ENCODE results near the gene INTS15. TPM values are rescaled to one million over a fixed set of nuclear protein-coding genes. Genes with fewer than 3 reads are reported as not detected.
A peak's percentile ranks its signal among the peaks of the same experiment; 100 is the strongest.

The INTS15 gene
- total RNA-seq, 1 donor from 2014 or later: 10.4 TPM

DNA sequence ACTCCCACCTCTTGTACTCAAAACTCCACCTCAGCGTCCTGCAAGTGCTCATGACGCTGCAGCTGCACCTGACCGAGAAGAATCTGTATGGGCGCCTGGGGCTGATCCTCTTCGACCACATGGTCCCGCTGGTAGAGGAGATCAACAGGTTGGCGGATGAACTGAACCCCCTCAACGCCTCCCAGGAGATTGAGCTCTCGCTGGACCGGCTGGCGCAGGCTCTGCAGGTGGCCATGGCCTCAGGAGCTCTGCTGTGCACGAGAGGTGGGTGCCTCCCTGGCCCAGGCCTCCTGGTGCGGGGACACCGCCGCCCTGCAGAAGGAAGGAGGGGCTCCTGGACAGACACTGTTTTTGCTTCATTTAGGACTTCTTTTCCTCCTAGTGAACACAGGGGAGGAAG lies 10.3 kb downstream of the INTS15 start:
- H3K27ac ChIP-seq (ENCODE audit: low read depth, low read length): no peak overlapping the region
- no peak overlapping the region for H3K4me3 ChIP-seq (ENCODE audit: low read length in 3 of 3)
- H3K27me3 ChIP-seq (ENCODE audit: control insufficient read depth in 3 of 3, insufficient read depth in 3 of 3, low read length in 3 of 3): no peaks in the 10 kb centered on the region
- peaks cover 62 to 66% (median 63%) of the 10 kb centered on the region in 3 donors for H3K36me3 ChIP-seq (ENCODE audit: control insufficient read depth in 3 of 3, insufficient read depth in 3 of 3, low read length in 3 of 3)
- no peaks in the 10 kb centered on the region for H3K9me3 ChIP-seq (ENCODE audit: control insufficient read depth in 3 of 3, low read length in 3 of 3)
- no peaks in the 10 kb centered on the region for H3K4me1 ChIP-seq (ENCODE audit: control insufficient read depth in 3 of 3, insufficient read depth in 3 of 3, low read length in 3 of 3)
- no peak overlapping the region for H3K9ac ChIP-seq (ENCODE audit: low read depth in 1 of 3, low read length in 3 of 3)

DNA sequence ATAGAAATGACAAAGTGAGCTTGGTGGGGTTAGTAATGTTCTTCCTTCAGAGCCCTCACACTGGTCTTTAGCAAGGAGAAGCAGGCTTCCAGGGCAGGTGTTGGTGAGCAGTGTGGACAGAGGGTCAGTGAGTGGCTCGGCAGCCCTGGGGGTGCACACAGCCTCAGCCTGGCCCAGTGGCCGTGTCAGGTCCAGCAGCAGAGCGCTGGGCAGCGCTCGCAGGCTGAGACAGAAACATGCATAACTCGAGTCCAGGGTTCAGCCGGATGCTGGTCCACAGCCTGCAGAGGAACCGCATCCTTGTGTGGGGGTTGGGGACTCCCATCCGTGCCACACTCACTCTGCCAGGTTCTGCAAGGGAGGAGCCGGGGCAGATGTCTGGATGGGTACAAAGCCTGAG lies 14.6 kb downstream of the INTS15 start:
- H3K9me3 ChIP-seq (ENCODE audit: control insufficient read depth in 3 of 3, low read length in 3 of 3): no peaks in the 10 kb centered on the region
- H3K4me3 ChIP-seq (ENCODE audit: low read length in 3 of 3): no peak overlapping the region
- peaks cover 33 to 45% (median 35%) of the 10 kb centered on the region in 3 donors for H3K36me3 ChIP-seq (ENCODE audit: control insufficient read depth in 3 of 3, insufficient read depth in 3 of 3, low read length in 3 of 3)
- no peak overlapping the region for H3K27ac ChIP-seq (ENCODE audit: low read depth, low read length)
- H3K27me3 ChIP-seq (ENCODE audit: control insufficient read depth in 3 of 3, insufficient read depth in 3 of 3, low read length in 3 of 3): no peaks in the 10 kb centered on the region
- no peak overlapping the region for H3K9ac ChIP-seq (ENCODE audit: low read depth in 1 of 3, low read length in 3 of 3)
- no peaks in the 10 kb centered on the region for H3K4me1 ChIP-seq (ENCODE audit: control insufficient read depth in 3 of 3, insufficient read depth in 3 of 3, low read length in 3 of 3)

DNA sequence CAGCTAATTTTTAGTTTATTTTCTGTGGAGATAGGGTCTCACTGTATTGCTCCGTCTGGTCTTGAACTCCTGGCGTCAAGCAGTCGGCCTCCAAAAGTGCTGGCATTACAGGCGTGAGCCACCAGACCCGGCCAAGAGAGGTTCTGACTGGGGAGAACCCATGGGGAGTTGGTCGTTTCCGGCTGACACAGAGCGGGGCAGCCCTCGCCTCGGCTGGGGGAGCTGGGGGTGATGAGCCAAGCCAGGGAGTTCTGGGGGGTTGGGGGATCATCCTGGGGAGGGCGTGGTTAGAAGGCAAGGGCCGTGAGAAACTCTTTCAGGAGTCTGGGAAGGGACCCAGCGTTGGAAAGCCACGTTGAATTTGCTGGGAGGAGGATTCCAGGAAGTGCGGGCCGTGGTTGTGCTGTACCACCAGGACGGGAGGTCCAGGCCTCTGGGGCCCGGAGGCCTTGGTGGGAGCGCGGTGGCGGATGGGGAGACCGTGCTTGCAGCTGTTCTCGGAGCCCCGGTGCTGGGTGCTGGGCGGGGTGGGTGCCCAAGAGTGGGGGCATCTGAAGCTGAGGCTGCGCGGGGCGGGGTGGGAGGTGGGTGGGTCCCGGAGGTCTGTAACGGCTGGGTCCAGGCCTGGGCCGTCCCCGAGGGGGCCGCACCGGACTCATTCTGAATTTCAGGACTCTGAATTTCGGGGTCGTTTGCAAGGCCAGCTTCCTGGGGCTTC lies 17.2 kb downstream of the INTS15 start:
- no peak overlapping the region for H3K9ac ChIP-seq (ENCODE audit: low read depth in 1 of 3, low read length in 3 of 3)
- no peaks in the 10 kb centered on the region for H3K9me3 ChIP-seq (ENCODE audit: control insufficient read depth in 3 of 3, low read length in 3 of 3)
- no peak overlapping the region for H3K27ac ChIP-seq (ENCODE audit: low read depth, low read length)
- H3K4me3 ChIP-seq (ENCODE audit: low read length in 3 of 3): no peak overlapping the region
- H3K36me3 ChIP-seq (ENCODE audit: control insufficient read depth in 3 of 3, insufficient read depth in 3 of 3, low read length in 3 of 3): peaks cover 19 to 30% (median 21%) of the 10 kb centered on the region in 3 donors
- no peaks in the 10 kb centered on the region for H3K4me1 ChIP-seq (ENCODE audit: control insufficient read depth in 3 of 3, insufficient read depth in 3 of 3, low read length in 3 of 3)
- no peaks in the 10 kb centered on the region for H3K27me3 ChIP-seq (ENCODE audit: control insufficient read depth in 3 of 3, insufficient read depth in 3 of 3, low read length in 3 of 3)

DNA sequence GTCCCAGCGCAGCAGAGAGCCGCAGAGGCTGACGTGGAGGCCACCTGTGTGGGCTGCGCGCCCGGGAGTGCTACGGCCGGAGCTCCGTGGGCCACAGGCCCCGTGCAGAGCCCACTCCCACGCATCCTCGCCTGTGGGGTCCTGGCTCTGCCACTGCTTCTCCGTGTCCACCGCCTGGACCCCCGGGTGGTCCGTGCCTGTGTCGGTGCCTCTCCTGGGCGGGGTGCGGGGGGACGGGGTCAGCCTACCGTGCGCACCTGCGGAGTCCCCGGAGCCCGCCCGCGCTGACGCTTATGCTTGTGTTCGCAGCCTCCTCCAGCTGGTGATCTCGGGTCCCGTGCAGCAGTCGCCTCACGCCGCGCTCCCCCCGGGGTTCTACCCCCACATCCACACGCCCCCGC lies 17.8 kb downstream of the INTS15 start:
- Histone ChIP-seq H3K36me3 (ENCODE audit: control insufficient read depth in 3 of 3, insufficient read depth in 3 of 3, low read length in 3 of 3) (peaks cover 13 to 24% (median 15%) of the 10 kb centered on the region in 3 donors), H3K27ac (ENCODE audit: low read depth, low read length) (no peak overlapping the region), H3K9ac (ENCODE audit: low read depth in 1 of 3, low read length in 3 of 3) (no peak overlapping the region), H3K4me1 (ENCODE audit: control insufficient read depth in 3 of 3, insufficient read depth in 3 of 3, low read length in 3 of 3) (no peaks in the 10 kb centered on the region), H3K27me3 (ENCODE audit: control insufficient read depth in 3 of 3, insufficient read depth in 3 of 3, low read length in 3 of 3) (no peaks in the 10 kb centered on the region), H3K4me3 (ENCODE audit: low read length in 3 of 3) (no peak overlapping the region), H3K9me3 (ENCODE audit: control insufficient read depth in 3 of 3, low read length in 3 of 3) (no peaks in the 10 kb centered on the region)

DNA sequence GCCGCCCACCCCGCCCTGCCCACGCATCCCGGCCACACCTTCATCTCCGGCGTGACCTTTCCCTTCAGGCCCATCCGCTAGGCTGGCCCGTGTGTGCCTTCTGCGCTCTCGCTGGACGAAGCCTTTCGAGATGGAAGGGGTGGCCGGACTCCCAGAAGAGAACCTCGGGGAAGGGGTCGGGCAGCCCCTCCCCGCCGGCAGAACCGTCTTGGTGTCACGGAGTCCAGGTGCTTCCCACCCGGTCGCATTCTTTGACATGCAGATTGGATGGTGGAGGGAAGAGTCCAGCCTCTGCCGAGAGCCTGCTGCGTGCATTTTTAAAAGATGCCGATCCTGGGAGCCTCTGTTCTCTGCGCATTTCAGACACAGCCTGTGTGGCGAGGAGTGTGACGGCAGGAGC lies 18.3 kb downstream of the INTS15 start:
- H3K36me3 ChIP-seq (ENCODE audit: control insufficient read depth in 3 of 3, insufficient read depth in 3 of 3, low read length in 3 of 3): peaks cover 12 to 23% (median 13%) of the 10 kb centered on the region in 3 donors
- H3K4me3 ChIP-seq (ENCODE audit: low read length in 3 of 3): no peak overlapping the region
- no peak overlapping the region for H3K27ac ChIP-seq (ENCODE audit: low read depth, low read length)
- H3K9me3 ChIP-seq (ENCODE audit: control insufficient read depth in 3 of 3, low read length in 3 of 3): no peaks in the 10 kb centered on the region
- no peaks in the 10 kb centered on the region for H3K27me3 ChIP-seq (ENCODE audit: control insufficient read depth in 3 of 3, insufficient read depth in 3 of 3, low read length in 3 of 3)
- H3K9ac ChIP-seq (ENCODE audit: low read depth in 1 of 3, low read length in 3 of 3): no peak overlapping the region
- no peaks in the 10 kb centered on the region for H3K4me1 ChIP-seq (ENCODE audit: control insufficient read depth in 3 of 3, insufficient read depth in 3 of 3, low read length in 3 of 3)

DNA sequence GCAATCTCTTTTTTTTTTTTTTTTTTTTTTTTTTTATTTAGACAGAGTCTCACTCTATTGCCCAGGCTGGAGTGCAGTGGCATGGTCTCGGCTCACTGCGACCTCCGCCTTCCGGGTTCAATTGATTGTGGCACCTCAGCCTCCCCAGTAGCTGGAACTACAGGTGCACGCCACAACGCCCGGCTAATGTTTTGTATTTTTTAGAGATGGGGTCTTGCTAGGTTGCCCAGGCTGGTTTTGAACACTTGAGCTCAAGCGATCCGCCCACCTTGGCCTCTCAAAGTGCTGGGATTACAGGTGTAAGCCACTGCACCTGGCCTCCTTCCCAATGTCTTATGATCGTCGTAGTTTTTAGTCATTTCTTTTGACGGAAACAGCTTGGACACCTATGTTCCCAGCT lies 19.0 kb downstream of the INTS15 start:
- peaks cover 11 to 21% (median 12%) of the 10 kb centered on the region in 3 donors for H3K36me3 ChIP-seq (ENCODE audit: control insufficient read depth in 3 of 3, insufficient read depth in 3 of 3, low read length in 3 of 3)
- H3K27ac ChIP-seq (ENCODE audit: low read depth, low read length): no peak overlapping the region
- no peak overlapping the region for H3K4me3 ChIP-seq (ENCODE audit: low read length in 3 of 3)
- H3K9ac ChIP-seq (ENCODE audit: low read depth in 1 of 3, low read length in 3 of 3): no peak overlapping the region
- H3K4me1 ChIP-seq (ENCODE audit: control insufficient read depth in 3 of 3, insufficient read depth in 3 of 3, low read length in 3 of 3): no peaks in the 10 kb centered on the region
- no peaks in the 10 kb centered on the region for H3K27me3 ChIP-seq (ENCODE audit: control insufficient read depth in 3 of 3, insufficient read depth in 3 of 3, low read length in 3 of 3)
- no peaks in the 10 kb centered on the region for H3K9me3 ChIP-seq (ENCODE audit: control insufficient read depth in 3 of 3, low read length in 3 of 3)

DNA sequence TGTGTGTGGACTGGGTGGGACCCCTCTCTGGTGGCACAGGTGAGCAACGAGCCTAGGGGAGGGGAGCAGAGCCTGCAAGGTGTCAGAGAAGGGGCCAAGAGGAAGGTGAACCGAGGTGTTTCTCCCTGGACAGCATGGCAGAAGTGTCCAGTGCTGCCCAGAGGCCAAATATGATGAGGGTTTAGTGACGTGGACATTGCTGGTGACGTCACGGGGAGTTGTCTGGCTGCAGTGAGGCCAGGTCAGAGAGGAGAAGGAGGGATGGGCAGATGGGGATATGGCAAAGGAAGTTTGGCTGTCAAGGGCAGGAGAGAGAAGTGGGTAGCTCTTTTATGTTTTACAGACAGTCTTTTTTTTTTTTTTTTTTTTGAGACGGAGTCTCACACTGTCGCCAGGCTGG lies 23.0 kb downstream of the INTS15 start:
- no peak overlapping the region for H3K9ac ChIP-seq (ENCODE audit: low read depth in 1 of 3, low read length in 3 of 3)
- no peaks in the 10 kb centered on the region for H3K9me3 ChIP-seq (ENCODE audit: control insufficient read depth in 3 of 3, low read length in 3 of 3)
- H3K4me1 ChIP-seq (ENCODE audit: control insufficient read depth in 3 of 3, insufficient read depth in 3 of 3, low read length in 3 of 3): peaks cover 3 to 13% (median 10%) of the 10 kb centered on the region in 3 donors
- H3K4me3 ChIP-seq (ENCODE audit: low read length in 3 of 3): no peak overlapping the region
- H3K27ac ChIP-seq (ENCODE audit: low read depth, low read length): no peak overlapping the region
- peaks cover 0 to 3% (median 0%) of the 10 kb centered on the region in 3 donors for H3K27me3 ChIP-seq (ENCODE audit: control insufficient read depth in 3 of 3, insufficient read depth in 3 of 3, low read length in 3 of 3)
- peaks cover 3 to 5% (median 5%) of the 10 kb centered on the region in 3 donors for H3K36me3 ChIP-seq (ENCODE audit: control insufficient read depth in 3 of 3, insufficient read depth in 3 of 3, low read length in 3 of 3)

DNA sequence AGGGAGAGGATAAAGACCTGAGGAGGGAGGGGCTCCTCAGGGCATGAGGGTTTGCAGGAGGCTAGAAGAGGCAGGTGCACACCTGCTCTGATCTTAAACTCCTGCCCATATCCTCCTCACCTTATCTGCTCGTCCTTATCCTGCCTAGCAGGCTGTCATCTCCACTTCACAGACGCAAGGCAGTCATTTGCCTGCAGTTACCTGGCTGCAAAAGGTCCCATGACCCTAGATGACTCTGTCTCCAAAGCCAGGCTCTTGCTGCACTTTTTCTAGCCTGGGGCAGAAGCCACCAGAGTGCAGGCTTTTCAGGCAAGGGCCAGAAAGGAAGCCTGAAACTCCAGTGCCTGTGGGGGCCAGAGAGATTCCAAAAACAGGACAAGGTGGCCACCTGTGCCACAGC lies 23.9 kb downstream of the INTS15 start:
- H3K27me3 ChIP-seq (ENCODE audit: control insufficient read depth in 3 of 3, insufficient read depth in 3 of 3, low read length in 3 of 3): peaks cover 0 to 3% (median 0%) of the 10 kb centered on the region in 3 donors

DNA sequence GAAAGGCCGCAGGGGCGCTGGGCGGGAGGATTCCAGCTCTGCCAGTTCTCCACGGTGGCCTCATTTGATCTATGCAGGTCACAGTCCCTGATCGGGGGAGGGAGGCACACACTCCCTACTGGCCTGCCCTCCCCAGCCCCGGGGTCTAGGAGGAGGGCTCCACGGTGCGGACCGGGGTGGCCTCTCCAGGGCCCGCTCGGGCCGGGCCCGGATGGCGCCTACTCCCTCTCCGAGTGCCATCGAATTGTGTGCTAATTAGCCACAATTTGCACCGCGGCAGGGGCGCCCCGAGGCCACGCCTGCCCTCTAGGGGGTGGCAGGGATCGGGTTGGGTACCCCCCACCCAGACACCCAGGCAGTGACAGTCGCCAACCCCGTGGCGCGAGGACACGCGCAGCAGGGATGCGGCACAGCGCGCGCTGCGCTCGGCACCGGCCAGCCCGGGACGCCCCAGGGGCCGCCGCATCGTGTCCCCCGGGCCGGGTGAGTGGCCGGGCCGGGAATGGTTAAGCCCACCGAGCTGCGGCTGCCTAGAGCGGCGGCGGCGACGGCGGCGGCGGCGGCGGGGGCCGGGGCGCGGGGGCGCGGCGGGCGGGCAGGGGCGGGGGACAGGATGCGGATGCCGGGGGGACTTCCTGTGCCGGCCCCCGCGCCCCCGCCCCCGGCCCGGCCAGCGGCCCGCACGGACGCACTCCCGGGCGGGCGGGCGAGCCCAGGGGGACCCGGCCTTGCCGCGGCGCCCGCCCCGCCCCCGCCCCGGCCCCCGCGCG lies 25.3 kb downstream of the INTS15 start, which contains the start of gene ZNF853:
TSS of gene ZNF853 (plus strand) at position 658 of the 770 bp plus-strand sequence. CDS start 565 bp downstream, outside the sequence.
- H3K27ac ChIP-seq (ENCODE audit: low read depth, low read length): no peak within 1 kb of the TSS
- H3K4me3 ChIP-seq (ENCODE audit: low read length in 3 of 3): peak within 1 kb of the TSS; percentile 61 to 78 (median 69)
- peaks cover 0 to 3% (median 0%) of the 10 kb centered on the region in 3 donors for H3K27me3 ChIP-seq (ENCODE audit: control insufficient read depth in 3 of 3, insufficient read depth in 3 of 3, low read length in 3 of 3)
- H3K9me3 ChIP-seq (ENCODE audit: control insufficient read depth in 3 of 3, low read length in 3 of 3): no peaks in the 10 kb centered on the region
- H3K4me1 ChIP-seq (ENCODE audit: control insufficient read depth in 3 of 3, insufficient read depth in 3 of 3, low read length in 3 of 3): peaks cover 3 to 13% (median 10%) of the 10 kb centered on the region in 3 donors
- H3K9ac ChIP-seq (ENCODE audit: low read depth in 1 of 3, low read length in 3 of 3): peak within 1 kb of the TSS; percentile 66 to 82 (median 69)
- H3K36me3 ChIP-seq (ENCODE audit: control insufficient read depth in 3 of 3, insufficient read depth in 3 of 3, low read length in 3 of 3): peaks cover 0 to 3% (median 3%) of the 10 kb centered on the region in 3 donors

More for the DNA sequence above, 23.9 kb downstream of the INTS15 start:
- Histone ChIP-seq H3K36me3 (ENCODE audit: control insufficient read depth in 3 of 3, insufficient read depth in 3 of 3, low read length in 3 of 3) (peaks cover 0 to 3% (median 3%) of the 10 kb centered on the region in 3 donors), H3K9ac (ENCODE audit: low read depth in 1 of 3, low read length in 3 of 3) (no peak overlapping the region), H3K27ac (ENCODE audit: low read depth, low read length) (no peak overlapping the region), H3K4me3 (ENCODE audit: low read length in 3 of 3) (no peak overlapping the region), H3K4me1 (ENCODE audit: control insufficient read depth in 3 of 3, insufficient read depth in 3 of 3, low read length in 3 of 3) (peaks cover 3 to 13% (median 10%) of the 10 kb centered on the region in 3 donors), H3K9me3 (ENCODE audit: control insufficient read depth in 3 of 3, low read length in 3 of 3) (no peaks in the 10 kb centered on the region)

All from skeletal muscle tissue (tissue), 4 donors.